HL-60 (cell line): ENCODE results near the gene EFCAB6.

Experiments
- DNase-seq, 2 experiments: peaks; one replicate each; pipeline ENCODE4 v3.0.0-alpha.2; 2010 to 2020; ENCODE audit warnings: low read depth in 1 of 2, low spot score in 1 of 2
- H3K27ac ChIP-seq: fragments of 250-450 bp; sonication (Bioruptor Pico); replicated peaks from 2 replicates; pipeline ENCODE4 v1.5.1; 2020; ENCODE audit warnings: mild to moderate bottlenecking, moderate library complexity
- H3K27me3 ChIP-seq: fragments of 250-450 bp; sonication (Bioruptor Pico); 2 replicates; pipeline ENCODE4 v1.5.1; 2021; ENCODE audit warnings: mild to moderate bottlenecking, moderate library complexity; ENCODE audit not compliant: insufficient read depth, poor library complexity, severe bottlenecking
- H3K4me3 ChIP-seq: replicated peaks from 2 replicates; pipeline ENCODE4 v1.5.1; 2011; ENCODE audit warnings: mild to moderate bottlenecking, control low read depth, low read length; ENCODE audit not compliant: insufficient read depth
- CTCF ChIP-seq: IDR thresholded peaks from one replicate; pipeline ENCODE4 v1.5.1; 2011; ENCODE audit warnings: low read length, control low read depth, inconsistent platforms; ENCODE audit not compliant: insufficient read depth
- GABPA ChIP-seq: IDR thresholded peaks from 2 replicates; pipeline ENCODE4 v1.6.1; 2012; ENCODE audit warnings: low read depth
- POLR2AphosphoS5 ChIP-seq: IDR thresholded peaks from 2 replicates; pipeline ENCODE4 v1.6.1; 2012; ENCODE audit warnings: low read depth
- REST ChIP-seq: IDR thresholded peaks from 2 replicates; pipeline ENCODE4 v1.6.1; 2012; ENCODE audit warnings: low read depth; ENCODE audit not compliant: insufficient replicate concordance
- SPI1 ChIP-seq: IDR thresholded peaks from 2 replicates; pipeline ENCODE4 v1.6.1; 2012; ENCODE audit warnings: low read depth, mild to moderate bottlenecking, borderline replicate concordance

The EFCAB6 gene

GRCh38 chr22:43739851-43740379, 72.2 kb downstream of the EFCAB6 start:
- H3K27ac ChIP-seq, result no peak overlapping the region
- no peak for DNase-seq
- no peak overlapping the region for H3K4me3 ChIP-seq
- peaks cover 2% of the 10 kb centered on the region for H3K27me3 ChIP-seq
- TF ChIP-seq CTCF, result no peak
- no peak for TF ChIP-seq SPI1
- no peak for TF ChIP-seq GABPA
- TF ChIP-seq POLR2AphosphoS5, result no peak
- TF ChIP-seq REST, result no peak

- no peak overlapping the region for H3K27ac ChIP-seq
- no peak overlapping the region for H3K4me3 ChIP-seq
- peaks cover 2% of the 10 kb centered on the region for H3K27me3 ChIP-seq
- TF ChIP-seq REST (no peak), SPI1 (no peak), CTCF (no peak), POLR2AphosphoS5 (no peak), GABPA (no peak)
- DNase-seq, result no peak
These were observed 74.8 kb downstream of the EFCAB6 start for GRCh38 chr22:43737150-43737828.

- DNase-seq, result no peak
- Histone ChIP-seq H3K4me3 (no peak overlapping the region), H3K27me3 (peaks cover 2% of the 10 kb centered on the region), H3K27ac (no peak overlapping the region)
- TF ChIP-seq GABPA (no peak), POLR2AphosphoS5 (no peak), CTCF (no peak), REST (no peak), SPI1 (no peak)
These were observed 75.5 kb downstream of the EFCAB6 start for GRCh38 chr22:43736651-43737050.
